OCI-LY3 (cell line): Measurements from ENCODE around the gene LRRC15.

ENCODE experiments used
- H2AFZ ChIP-seq: fragments of 200-600, 300-600 bp; shearing (Covaris generic); 2 replicates; pipeline ENCODE4 v1.6.0; 2014; ENCODE audit warnings: antibody characterized with exemption, low read depth, low read length
- H3K27ac ChIP-seq: fragments of 200-600, 300-600 bp; sonication (generic); 2 replicates; pipeline ENCODE4 v1.5.1; 2014; ENCODE audit warnings: mild to moderate bottlenecking, low read length, moderate library complexity, mixed read lengths
- H3K27me3 ChIP-seq: fragments of 200-600, 300-600 bp; sonication (generic); 2 replicates; pipeline ENCODE4 v1.6.1; 2014; ENCODE audit warnings: low read depth, low read length, mixed read lengths
- H3K36me3 ChIP-seq: fragments of 200-600, 300-600 bp; sonication (generic); replicated peaks from 2 replicates; pipeline ENCODE3; 2014; ENCODE audit warnings: low read depth, low read length, mixed read lengths
- H3K4me1 ChIP-seq: fragments of 300-600, 200-600 bp; sonication (generic); 2 replicates; pipeline ENCODE4 v1.6.1; 2014; ENCODE audit warnings: low read length, mixed read lengths
- H3K4me2 ChIP-seq: fragments of 200-600, 300-600 bp; sonication (generic); 2 replicates; pipeline ENCODE4 v1.6.1; 2014; ENCODE audit warnings: low read length, mixed read lengths
- H3K4me3 ChIP-seq: fragments of 300-600, 200-600 bp; sonication (generic); 2 replicates; pipeline ENCODE4 v1.5.1; 2014; ENCODE audit warnings: antibody characterized with exemption, mild to moderate bottlenecking, low read length, moderate library complexity
- H3K79me2 ChIP-seq: fragments of 300-600, 200-600 bp; shearing (Covaris generic); 2 replicates; pipeline ENCODE4 v1.6.1; 2014; ENCODE audit warnings: mild to moderate bottlenecking, low read length, mixed read lengths
- H3K9ac ChIP-seq: fragments of 300-600, 200-600 bp; shearing (Covaris generic); 2 replicates; pipeline ENCODE4 v1.6.0; 2014; ENCODE audit warnings: mild to moderate bottlenecking, low read length, moderate library complexity
- H3K9me3 ChIP-seq: fragments of 200-600, 300-600 bp; shearing (Covaris generic); 2 replicates; pipeline ENCODE4 v1.6.1; 2014; ENCODE audit warnings: low read length, mixed read lengths; ENCODE audit not compliant: insufficient read depth
- H4K20me1 ChIP-seq: fragments of 200-600, 300-600 bp; sonication (generic); 2 replicates; pipeline ENCODE4 v1.6.1; 2016; ENCODE audit warnings: low read length, mixed read lengths; ENCODE audit not compliant: insufficient read depth
- CTCF ChIP-seq: fragments of 200-600, 300-600 bp; sonication (generic); IDR thresholded peaks from 2 replicates; pipeline ENCODE4 v1.5.1; 2014; ENCODE audit warnings: antibody characterized with exemption, low read length, low read depth
- EZH2phosphoT487 ChIP-seq: fragments of 200-600 bp; shearing (Covaris generic); IDR thresholded peaks from 2 replicates; pipeline ENCODE4 v1.6.1; 2018; ENCODE audit warnings: antibody characterized with exemption, mixed run types, low read depth

The LRRC15 gene

GRCh38 chr3:194365978-194366490, 3.5 kb downstream of the LRRC15 start:
- Histone ChIP-seq H3K4me2 (no peak overlapping the region), H2AFZ (no peak overlapping the region), H3K27me3 (peaks cover 48% of the 10 kb centered on the region), H3K27ac (no peak overlapping the region), H3K4me1 (peaks cover 10% of the 10 kb centered on the region), H3K36me3 (no peaks in the 10 kb centered on the region), H3K9me3 (no peaks in the 10 kb centered on the region), H3K9ac (no peak overlapping the region), H4K20me1 (no peaks in the 10 kb centered on the region; the same call in 1 of the 2 replicates), H3K79me2 (no peaks in the 10 kb centered on the region), H3K4me3 (no peak overlapping the region)
- TF ChIP-seq CTCF = no peak
- no peak for TF ChIP-seq EZH2phosphoT487

- peaks cover 10% of the 10 kb centered on the region for H3K4me1 ChIP-seq
- no peak overlapping the region for H2AFZ ChIP-seq
These were observed 4.0 kb downstream of the LRRC15 start for GRCh38 chr3:194365526-194365925.

GRCh38 chr3:194364652-194365434, 4.7 kb downstream of the LRRC15 start:
- Histone ChIP-seq H3K4me2 (no peak overlapping the region), H3K36me3 (no peaks in the 10 kb centered on the region), H3K9me3 (no peaks in the 10 kb centered on the region), H3K27me3 (peaks cover 38% of the 10 kb centered on the region), H4K20me1 (no peaks in the 10 kb centered on the region; the same call in 1 of the 2 replicates), H3K4me3 (no peak overlapping the region), H3K9ac (no peak overlapping the region), H3K27ac (no peak overlapping the region), H3K79me2 (no peaks in the 10 kb centered on the region), H3K4me1 (peaks cover 10% of the 10 kb centered on the region), H2AFZ (no peak overlapping the region)
- TF ChIP-seq CTCF = no peak
- TF ChIP-seq EZH2phosphoT487 = no peak

More at GRCh38 chr3:194365526-194365925, 4.0 kb downstream of the LRRC15 start:
- no peaks in the 10 kb centered on the region for H3K9me3 ChIP-seq
- no peaks in the 10 kb centered on the region for H3K36me3 ChIP-seq
- TF ChIP-seq EZH2phosphoT487 (no peak), CTCF (no peak)
- no peak overlapping the region for H3K4me2 ChIP-seq
- no peak overlapping the region for H3K4me3 ChIP-seq
- no peaks in the 10 kb centered on the region for H3K79me2 ChIP-seq
- no peak overlapping the region for H3K27ac ChIP-seq
- no peak overlapping the region for H3K9ac ChIP-seq
- no peaks in the 10 kb centered on the region; the same call in 1 of the 2 replicates for H4K20me1 ChIP-seq
- peaks cover 45% of the 10 kb centered on the region for H3K27me3 ChIP-seq

- Histone ChIP-seq H3K27me3 (peaks cover 33% of the 10 kb centered on the region), H2AFZ (no peak overlapping the region), H3K9ac (no peak overlapping the region), H4K20me1 (no peaks in the 10 kb centered on the region; the same call in 1 of the 2 replicates), H3K9me3 (no peaks in the 10 kb centered on the region), H3K4me1 (peaks cover 10% of the 10 kb centered on the region), H3K4me2 (no peak overlapping the region), H3K36me3 (no peaks in the 10 kb centered on the region), H3K4me3 (no peak overlapping the region), H3K79me2 (no peaks in the 10 kb centered on the region), H3K27ac (no peak overlapping the region)
- TF ChIP-seq EZH2phosphoT487 = no peak
- TF ChIP-seq CTCF = no peak
These were observed 5.3 kb downstream of the LRRC15 start for GRCh38 chr3:194364314-194364651.
